ENCODE results near the gene GTF3C1.

DNA sequence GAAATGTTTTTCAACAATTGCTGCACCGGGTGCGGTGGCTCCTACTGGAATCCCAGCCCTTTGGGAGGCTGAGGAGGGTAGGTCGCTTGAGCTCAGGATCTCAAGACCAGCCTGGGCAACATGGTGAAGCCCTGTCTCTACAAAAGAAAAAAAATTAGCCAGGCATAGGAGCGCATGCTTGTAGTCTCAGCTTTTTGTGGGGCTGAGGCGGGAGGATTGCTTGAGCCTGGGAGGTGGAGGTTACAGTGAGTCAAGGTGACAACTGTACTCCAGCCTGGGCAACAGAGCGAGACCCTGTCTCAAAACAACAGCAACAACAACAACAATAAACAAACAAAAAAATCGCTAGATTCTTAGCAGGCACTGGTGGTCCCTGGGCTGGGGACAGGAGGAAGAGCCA is 119.2 kb downstream of the GTF3C1 start:
- TF ChIP-seq, protein P1, sequence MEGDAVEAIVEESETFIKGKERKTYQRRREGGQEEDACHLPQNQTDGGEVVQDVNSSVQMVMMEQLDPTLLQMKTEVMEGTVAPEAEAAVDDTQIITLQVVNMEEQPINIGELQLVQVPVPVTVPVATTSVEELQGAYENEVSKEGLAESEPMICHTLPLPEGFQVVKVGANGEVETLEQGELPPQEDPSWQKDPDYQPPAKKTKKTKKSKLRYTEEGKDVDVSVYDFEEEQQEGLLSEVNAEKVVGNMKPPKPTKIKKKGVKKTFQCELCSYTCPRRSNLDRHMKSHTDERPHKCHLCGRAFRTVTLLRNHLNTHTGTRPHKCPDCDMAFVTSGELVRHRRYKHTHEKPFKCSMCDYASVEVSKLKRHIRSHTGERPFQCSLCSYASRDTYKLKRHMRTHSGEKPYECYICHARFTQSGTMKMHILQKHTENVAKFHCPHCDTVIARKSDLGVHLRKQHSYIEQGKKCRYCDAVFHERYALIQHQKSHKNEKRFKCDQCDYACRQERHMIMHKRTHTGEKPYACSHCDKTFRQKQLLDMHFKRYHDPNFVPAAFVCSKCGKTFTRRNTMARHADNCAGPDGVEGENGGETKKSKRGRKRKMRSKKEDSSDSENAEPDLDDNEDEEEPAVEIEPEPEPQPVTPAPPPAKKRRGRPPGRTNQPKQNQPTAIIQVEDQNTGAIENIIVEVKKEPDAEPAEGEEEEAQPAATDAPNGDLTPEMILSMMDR (IDR thresholded peaks at IDR 0.05 in 8 of 11, conservative IDR thresholded peaks at IDR 0.05 in 3 of 11) = no peak
- no peak for TF ChIP-seq POLR2A (IDR thresholded peaks at IDR 0.05)
- no peak for TF ChIP-seq POLR2AphosphoS5 (IDR thresholded peaks at IDR 0.05)
